CD1c-positive myeloid dendritic cell (primary cell): ENCODE measurements around the gene FTCD.
"Not testable (repeated sequence)": the region's sequence is repeated elsewhere in the genome, so short reads cannot be mapped to it uniquely, and the experiment has no call there.

Source experiments
- DNase-seq: peaks from one replicate; pipeline ENCODE4 v3.0.0-alpha.2; 2016; ENCODE audit errors: extremely low spot score

The FTCD gene

DNA sequence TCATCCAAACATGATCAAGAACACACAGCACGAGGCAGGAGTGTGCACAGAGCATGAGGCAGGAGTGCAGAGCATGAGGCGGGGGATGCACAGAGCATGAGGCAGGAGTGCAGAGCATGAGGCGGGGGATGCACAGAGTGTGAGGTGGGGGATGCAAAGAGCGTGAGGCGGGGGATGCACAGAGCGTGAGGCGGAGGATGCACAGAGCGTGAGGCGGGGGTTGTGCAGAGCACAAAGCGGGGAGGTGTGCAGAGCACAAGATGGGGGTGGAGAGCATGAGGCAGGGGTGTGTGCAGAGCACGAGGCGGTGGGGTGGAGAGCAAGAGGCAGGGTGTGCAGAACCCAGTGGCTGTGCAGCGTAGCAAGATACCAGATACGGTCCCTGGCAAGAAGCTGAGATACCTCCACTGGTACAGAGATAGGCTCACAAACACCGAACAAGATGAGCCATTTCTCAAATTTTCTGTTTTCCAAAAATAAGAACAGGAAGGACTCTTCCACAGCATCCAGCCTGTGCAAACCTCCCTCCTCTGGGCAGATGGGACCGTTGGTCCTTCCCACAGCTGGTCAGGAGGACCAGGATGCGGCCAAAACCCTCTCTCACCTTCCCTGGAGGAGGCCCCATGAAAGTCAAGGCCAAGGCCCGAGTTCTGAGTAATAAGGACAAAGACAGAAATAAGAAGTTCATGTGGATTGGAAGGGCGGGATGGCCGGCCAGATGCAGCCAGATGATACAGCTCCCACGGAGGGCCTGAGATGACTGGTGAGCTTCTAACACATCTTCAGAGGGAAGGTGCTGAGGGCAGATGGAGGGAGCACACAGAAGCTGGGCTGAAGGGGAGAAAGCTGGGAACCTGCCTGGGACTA, 16.9 kb upstream of the FTCD start:
- DNase-seq: no peak

DNA sequence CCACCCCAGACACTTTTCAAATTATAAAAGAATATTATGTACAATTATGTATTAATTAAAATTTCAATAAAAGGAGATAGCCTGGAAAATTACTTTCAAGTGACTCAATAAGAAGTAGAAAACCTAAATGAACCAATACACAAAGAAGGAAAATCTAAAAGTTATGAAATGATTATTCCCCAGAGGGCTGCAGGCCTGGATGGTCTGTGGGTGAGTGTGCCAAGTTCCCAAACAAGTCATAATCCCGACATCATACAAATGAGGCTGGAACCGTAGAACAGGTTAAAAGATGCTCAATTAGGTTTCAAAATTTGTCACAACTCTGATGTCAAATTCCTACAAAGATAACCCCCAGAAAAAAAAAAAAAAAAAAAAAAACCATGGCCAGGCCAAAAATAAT, 16.2 kb upstream of the FTCD start:
- no peak for DNase-seq

DNA sequence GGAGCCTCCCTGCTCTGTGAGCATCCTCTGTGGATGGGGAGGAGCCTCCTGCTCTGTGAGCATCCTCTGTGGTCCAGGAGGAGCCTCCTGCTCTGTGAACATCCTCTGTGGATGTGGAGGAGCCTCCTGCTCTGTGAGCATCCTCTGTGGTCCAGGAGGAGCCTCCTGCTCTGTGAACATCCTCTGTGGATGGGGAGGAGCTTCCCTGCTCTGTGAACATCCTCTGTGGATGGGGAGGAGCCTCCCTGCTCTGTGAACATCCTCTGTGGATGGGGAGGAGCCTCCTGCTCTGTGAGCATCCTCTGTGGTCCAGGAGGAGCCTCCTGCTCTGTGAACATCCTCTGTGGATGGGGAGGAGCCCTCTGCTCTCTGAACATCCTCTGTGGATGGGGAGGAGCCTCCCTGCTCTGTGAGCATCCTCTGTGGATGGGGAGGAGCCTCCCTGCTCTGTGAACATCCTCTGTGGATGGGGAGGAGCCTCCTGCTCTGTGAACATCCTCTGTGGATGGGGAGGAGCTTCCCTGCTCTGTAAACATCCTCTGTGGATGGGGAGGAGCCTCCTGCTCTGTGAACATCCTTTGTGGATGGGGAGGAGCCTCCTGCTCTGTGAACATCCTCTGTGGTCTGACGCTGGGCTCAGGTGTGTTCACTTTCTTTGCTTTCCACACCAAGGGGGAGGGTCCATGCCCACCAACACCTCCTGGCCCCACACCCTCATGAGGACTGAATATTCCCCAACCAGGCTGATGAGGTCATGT, 15.2 kb upstream of the FTCD start:
- DNase-seq: not testable (repeated sequence)

DNA sequence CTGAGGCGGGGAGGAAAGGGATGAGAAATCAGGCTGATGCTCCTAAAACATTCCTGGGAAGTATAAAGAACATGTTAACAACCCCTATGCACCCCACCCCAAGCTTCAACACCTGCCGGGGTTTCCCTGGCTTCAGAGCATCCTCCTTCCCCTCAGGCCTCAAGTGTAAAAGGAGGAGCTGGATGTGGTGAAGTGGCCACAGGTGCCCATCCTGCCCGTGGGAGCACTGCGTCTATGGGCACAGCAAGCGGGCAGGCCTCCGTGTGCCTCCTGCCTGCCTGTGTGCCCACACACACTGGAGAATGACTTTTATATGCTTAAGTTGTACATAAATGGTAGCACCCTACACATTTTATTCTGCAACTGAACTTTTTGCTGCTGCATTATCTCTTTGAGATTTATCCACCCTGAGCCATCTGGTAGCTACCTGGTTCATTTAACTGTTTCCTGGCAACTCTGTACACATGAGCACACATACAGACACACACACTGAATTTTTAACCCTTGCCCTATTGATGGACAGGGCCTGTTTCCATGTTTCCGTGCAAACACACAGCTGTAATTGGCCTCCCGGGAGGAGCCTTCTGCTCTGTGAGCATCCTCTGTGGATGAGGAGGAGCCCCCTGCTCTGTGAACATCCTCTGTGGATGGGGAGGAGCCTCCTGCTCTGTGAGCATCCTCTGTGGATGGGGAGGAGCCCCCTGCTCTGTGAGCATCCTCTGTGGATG, 13.4 kb upstream of the FTCD start:
- DNase-seq: no peak

DNA sequence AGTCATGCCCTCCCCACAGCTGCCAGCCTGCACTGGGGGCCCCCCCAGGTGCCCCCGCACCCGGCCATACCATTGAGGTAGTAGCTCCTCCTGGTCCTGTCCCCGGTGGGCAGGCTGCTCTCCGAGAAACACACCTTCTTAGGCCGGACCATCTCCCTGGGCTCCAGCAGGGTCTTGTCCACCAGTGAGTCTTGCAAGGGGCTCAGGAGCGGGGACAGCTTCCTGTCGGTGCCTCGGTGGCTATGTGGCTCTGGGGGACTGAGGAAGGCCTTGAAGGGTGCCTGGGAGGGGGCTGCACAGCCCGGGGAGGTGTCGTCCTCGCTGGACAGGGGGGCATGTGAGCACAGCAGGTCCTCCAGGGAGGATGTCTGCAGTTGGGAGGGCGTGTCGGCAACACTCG, 12.9 kb upstream of the FTCD start:
- no peak for DNase-seq

DNA sequence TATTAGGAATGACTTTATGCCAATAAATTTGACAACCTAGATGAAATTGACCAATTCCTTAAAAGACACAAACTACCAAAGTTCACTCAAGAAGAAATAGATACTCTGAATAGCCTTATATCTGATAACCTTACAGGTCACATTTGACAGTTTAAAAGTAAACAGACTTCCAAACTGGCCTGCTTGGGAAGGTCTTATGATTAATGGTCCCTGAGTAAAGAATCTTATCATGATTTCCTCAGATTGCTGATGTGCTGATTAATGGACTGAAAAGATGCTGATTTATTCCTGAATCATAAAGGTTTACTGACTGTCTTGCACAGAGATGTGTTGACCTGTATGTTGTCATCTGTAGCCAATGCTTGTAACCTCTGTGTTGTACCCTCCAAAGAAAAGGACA, 9.7 kb upstream of the FTCD start:
- DNase-seq: no peak

DNA sequence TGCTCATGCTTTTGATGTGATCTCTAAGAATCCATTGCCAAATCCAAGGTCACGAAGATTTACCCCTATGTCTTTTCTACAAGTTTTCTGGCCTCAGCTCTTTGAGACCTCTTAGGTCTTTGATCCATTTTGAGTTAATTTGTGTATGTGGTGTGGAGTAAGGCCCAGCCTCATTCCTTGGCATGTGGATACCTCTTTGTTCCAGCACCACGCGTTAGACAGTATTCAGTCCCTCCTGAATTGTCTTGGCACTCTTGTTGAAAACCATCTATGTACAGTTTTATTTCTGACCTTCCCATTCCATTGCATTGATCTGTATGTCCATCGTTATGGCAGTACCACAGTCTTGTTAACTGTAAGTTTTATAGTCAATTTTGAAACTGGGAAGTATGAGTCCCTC, 8.0 kb upstream of the FTCD start:
- DNase-seq: no peak

DNA sequence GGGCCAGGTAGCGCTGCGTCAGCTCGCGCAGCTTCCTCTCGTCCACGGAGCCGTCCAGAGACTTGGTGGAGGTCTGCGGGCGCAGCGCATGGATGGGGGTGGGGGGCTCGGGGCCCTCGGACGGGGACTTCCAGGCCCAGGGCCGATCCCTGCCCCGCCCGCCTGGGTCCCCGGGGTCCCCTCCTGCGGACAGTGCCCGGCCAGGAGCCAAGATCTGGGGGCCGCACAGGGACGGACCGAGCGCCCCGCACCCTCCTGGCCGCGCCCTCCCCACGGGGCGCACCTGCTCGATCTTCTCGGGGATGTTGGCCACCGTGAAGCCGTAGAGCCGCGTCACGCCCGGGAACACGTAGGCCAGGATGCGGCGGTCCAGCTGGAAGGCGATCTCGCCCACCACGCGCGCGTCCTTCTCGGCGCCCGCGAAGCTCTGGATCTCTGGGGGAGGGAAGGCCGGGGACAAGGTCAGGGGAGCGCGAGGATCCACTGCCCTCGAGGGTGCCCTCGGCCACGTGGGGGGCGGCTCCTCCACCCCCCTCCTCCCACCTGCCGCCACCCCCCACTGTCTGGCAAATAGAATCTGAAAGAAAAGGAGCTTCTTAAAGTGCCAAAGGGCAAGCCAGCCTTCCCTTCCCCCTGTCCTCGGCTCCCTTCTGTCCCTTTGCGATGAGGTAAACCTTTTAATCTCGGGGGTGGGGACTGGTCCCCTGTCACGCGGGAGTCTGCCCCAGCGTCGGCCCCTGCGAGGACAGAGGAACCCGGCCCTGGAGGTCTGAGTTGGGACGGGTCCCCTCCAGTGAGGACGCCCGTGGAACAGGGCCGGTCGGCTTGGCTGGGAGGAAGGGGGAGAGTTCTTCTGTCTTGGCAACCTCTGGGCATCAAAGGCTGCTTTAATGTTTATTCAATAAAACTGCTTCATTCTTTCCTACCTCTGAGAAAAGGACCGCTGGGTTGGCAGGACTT, 6.5 kb upstream of the FTCD start:
- DNase-seq: no peak

DNA sequence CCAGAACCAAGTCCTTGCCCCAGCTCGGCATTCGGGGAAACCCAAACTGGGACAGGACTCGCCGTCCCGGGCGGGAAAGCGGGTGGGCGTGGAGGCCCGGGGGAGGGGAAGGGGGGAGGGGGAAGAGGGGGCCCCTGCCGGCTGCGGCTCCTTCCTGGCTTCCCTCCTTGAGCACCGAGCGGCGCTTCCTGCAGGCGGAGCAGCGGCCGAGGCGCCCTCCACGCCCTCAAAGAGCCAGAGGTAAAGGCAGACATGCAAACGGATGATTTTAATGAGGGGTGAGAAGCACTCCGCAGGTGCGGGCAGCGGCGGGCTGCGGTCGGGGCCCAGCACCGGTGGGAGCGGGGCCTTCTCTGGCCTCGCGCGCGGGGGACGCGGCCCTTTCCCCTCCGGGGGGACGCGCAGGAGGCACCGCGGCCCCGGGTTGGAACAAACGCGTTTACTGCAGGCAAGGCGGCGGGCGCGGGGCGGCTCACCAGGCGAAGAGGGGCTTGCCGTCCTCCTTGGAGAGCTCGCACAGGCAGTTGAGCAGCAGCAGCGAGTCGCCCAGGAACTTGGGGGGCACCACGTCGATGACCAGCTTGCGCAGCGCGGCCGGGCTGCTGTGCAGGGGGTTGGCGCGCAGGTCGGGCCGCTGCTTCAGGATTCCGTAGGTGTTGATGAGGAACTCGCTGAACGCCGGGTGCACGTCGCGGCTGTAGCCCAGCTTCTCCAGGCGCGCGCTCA, 5.7 kb upstream of the FTCD start:
- DNase-seq: no peak

DNA sequence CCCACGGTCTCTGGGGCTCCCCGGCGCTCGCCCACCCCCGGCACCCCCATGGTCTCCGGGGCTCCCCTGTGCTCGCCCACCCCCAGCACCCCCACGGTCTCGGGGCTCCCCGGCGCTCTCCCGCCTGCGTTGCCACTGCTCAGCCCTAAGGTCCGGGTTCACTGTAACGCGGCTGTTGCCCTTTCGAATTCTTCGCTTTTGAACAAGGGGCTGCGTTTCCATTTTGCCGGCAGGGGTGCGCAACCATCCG, 5.2 kb upstream of the FTCD start:
- no peak for DNase-seq

DNA sequence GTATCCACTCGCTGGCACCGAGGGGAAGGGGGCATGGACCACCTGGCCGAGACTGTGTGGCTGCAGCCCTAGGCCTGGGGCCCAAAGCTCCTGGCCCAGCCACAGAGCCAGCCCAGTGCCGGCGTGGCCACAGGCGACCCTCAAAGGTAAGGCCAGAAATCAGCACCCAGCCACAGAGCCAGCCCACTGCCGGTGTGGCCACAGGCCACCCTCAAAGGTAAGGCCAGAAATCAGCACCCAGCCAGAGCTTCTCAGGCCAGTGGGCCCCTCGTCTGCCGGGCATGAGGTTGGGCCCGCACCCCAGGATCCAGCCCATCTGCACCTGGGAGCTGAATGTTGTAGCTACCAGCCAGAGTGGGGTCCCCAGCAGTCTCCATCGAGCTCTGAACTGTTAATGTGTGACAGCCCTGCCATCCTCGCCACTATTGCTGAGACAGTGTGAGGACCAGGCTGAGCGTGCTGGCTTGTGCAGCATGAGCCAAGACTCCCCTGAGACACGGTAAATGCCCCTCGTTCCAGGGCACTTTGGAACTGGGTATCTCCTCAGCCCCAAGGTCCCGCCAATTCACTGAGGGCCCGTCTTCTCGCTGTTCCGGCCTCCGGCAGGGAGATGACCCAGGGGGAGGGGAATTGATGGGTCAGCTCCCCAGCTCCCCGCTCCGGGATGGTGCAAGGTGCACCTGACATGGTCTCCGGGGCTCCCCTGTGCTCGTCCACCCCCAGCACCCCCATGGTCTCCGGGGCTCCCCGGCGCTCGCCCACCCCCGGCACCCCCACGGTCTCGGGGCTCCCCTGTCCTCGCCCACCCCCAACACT, 4.7 kb upstream of the FTCD start:
- no peak for DNase-seq

DNA sequence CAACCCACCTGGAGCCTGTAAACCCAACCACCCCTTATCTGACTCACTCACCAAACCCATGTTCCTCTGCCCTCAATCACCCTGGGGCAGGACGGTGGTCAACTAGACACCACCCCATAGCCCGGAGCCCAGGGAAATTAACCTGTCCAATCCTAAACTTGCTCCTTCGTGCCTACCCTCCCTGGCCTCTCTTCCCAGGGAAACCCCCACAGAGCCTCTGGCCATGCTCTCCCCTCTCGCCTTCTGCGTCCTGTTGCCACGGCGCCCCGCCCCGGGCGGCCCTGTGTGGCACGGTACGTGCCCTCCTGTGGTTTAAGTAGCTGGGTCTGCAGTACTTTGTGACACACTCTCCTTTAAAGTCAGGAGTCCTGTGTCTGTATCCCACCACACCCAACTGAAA, 4.0 kb upstream of the FTCD start:
- DNase-seq: no peak

DNA sequence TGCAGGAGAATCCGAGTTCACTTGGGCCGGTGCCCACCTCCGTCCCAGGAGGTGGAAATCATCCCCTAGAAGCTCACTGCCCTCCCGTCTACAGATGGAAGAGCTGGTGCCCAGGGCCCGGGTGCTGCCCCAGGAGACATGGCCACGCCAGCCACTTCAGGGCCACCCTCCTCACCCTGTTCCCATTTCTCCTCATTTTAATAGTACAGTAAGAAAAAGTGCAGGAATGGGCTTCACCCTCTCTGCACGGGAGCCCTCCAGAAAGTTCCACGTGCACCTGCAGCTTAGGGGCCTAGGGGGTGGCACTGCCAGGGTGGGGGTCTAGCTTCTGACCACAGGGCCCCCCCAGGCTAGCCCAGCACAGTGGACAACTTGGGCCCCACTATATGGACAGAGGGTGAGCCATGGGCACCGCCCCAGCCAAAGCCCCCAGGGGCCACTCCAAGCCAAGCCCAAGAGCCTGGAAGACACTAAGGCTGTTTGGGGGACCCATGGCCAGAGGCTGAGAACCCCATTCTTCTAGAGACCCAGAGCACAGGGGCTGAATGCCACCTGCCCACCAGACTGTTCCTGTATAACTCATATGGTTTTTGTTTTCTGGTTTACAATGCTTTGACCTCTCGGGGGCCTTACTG, 3.4 kb upstream of the FTCD start:
- no peak for DNase-seq

DNA sequence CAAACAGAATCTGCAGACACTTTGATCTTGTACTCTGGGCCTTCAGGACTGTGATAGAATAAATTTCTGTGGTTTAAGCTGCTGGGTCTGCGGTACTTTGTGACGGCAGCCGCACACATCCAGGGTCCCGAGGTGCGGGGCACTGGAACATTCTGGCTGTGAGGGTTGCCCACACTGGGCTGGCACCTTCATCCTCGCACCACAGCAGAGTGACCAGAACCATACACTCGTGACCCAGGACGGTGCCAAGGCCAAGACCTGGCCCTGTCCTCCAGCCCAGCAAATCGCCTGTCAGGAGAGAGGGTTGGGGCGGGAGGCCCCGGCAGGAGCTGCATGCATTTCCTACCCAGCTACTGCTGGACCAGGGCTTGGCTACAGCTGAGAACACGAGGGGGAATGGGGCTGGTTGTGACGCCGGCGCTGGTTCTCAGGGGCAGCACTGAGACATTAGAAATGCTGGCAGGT, 2.6 kb upstream of the FTCD start:
- DNase-seq: no peak

DNA sequence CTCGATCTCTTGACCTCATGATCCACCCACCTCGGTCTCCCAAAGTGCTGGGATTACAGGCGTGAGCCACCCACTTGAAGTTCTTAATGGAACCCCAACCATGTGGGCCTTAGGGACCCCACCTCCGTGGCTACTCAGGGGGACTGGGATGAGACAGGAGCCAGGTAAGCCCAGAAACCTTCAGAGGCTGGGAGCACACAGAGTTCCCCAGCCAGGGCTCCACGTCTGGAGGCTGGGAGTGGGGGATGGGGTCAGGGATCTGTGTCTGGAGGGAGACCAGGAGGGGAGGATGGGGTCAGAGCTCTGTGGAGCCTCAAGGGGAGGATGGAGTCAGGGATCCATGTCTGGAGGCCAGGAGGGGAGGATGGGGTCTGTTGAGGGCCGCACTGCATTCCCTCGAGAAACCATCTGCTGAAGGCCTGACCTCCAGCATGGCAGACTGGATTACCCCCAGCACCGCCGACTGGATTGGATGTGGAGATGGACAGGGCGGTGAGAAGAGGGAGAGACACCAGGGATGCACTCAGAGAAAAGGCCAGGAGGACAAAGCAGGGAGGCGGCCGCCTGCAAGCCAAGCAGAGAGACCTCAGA, 2.1 kb upstream of the FTCD start:
- DNase-seq: no peak

DNA sequence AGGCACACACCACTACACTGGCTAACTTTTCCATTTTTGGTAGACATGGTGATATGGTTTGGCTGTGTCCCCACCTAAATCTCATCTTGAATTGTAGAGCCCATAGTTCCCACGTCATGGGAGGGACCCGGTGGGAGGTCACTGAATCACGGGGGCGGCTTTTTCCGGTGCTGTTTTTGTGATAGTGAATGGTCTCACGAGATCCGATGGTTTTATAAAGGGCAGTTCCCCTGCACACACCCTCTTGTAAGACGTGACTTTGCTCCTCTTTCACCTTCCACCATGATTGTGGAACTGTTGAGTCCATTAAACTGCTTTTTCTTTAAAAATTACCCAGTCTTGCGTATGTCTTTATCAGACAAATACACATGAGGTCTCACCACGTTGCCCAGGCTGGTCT, 1.3 kb upstream of the FTCD start:
- DNase-seq: no peak

DNA sequence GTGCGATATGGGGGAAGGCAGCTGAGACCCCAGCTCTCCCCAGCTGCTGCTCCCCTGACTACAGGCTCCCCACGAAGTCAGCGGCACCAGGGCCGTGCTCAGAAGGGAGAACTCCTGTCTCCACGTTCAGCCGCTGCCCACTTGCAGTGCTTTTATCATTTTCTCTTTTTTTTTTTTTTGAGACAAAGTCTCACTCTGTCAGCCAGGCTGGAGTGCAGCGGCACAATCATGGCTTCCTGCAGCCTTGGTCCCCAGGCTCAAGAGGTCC, 933 bp upstream of the FTCD start:
- no peak for DNase-seq

DNA sequence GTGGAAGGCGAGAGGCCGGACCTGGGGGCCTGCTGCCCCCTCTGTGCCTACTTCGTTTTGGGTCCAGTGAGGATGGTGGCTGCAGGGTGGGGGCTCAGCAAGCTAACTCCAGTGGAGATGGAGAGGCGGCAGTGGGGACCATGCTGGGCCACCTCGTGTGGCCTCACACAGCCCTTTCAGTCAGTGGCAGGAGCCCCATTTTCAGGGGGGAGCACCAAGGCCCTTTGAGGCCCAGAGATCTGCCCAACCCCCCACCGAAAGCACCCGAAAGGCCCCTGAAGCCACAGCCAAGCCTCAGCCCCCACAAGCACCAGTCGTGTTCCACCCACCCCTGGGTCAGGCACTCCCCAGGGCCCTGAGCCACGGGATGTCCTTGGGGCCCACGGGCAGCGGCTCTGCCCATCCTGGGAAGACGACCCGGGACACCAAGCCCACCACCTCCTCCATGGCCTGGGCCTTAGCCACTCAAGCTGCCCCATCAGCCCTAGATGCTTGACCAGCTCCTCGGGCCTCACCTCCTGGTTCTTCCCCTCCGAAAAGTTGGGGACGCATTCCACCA, 345 bp downstream of the FTCD start:
- no peak for DNase-seq
